ENCODE measurements around the gene ZSWIM4. TPM values are rescaled to one million over a fixed set of nuclear protein-coding genes. Genes with fewer than 3 reads are reported as not detected.

The ZSWIM4 gene
- total RNA-seq, 1 experiment from 2014 or later, result 11.5 TPM

DNA sequence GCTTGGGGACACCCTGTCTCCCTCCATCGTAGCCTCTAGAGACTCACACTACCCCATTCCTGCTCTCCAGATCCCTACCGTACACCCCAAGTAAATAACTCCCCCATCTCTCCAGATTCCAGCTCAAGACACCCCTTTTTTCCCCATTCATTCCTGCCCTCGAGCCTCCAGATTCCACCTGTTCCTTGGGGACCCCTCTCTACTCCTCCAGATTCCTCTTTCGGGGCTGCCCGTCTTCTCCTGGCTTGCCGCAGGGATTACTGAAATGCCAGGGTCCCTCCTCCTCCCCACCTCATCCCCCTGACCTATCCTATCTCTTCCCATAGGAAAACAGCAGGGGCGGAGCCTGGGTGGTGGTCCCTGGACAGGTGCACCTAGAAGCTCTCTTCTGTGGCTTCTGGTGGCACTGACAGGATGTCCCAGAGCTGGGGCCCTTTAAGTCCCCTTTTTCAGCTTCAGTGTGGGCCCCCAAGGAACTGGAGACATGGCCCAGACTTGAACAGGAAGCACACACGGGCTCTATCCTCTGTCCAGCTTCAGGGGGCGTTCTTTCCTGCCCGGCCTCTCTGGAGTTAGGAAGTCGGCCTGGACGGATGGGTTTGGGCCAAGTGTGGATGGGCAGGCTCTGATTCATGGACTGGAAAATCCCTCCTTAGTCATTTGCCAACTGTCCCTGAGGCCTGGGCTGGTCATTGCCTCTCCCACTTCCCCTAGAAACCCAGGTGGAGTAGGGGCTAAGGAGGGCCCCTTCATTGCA, 1.2 kb downstream of the ZSWIM4 start:
- DNase-seq, result peak; percentile 58
- H3K36me3 Mint-ChIP-seq (ENCODE audit: insufficient read depth, unreplicated experiment), result peaks cover 43% of the 10 kb centered on the region
- H3K27me3 Mint-ChIP-seq (ENCODE audit: unreplicated experiment), result no peaks in the 10 kb centered on the region
- H3K4me1 Mint-ChIP-seq (ENCODE audit: low read depth, unreplicated experiment), result no peaks in the 10 kb centered on the region
- peak overlapping the region; percentile 90 for H3K4me3 Mint-ChIP-seq (ENCODE audit: low read depth, unreplicated experiment)
- CTCF ChIA-PET, result interaction anchor here (0.6 to 1.5 kb wide), 2 partner anchors 20 to 76 kb away, joined by 3 read pairs; no protein-coding TSS in a partner anchor
- no peak for TF ChIP-seq CTCF (IDR thresholded peaks at IDR 0.05; ENCODE audit: unreplicated experiment)
- peak overlapping the region; percentile 91 for H3K27ac Mint-ChIP-seq (ENCODE audit: unreplicated experiment)
- no peaks in the 10 kb centered on the region for H3K9me3 Mint-ChIP-seq (ENCODE audit: low read depth, unreplicated experiment)
- intact Hi-C loops (cut with micrococcal nuclease; ENCODE audit: unreplicated experiment), result no loop called here
- BruUV-seq (replicated peaks), result no TSS peak

DNA sequence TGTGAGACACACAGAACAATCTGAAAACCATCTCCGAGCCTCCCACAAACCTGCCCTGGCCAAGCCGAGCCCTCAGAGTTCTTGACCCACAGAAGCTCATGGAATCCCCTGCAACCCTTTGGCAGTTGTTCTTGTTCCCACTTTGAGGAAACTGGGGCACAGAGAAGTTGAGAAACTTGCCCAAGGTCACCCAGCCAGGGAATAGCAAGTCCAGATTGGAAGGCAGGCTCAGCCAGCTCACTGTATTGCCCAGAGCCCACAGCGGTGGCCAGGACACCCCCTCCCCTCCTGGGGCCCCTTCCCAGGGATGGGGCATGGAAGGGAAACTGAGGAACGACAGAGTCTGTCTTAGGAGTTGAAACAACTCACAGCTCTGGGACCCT, 1.8 kb downstream of the ZSWIM4 start:
- CTCF ChIA-PET, result interaction anchor here (1.5 kb wide), 1 partner anchor 20 kb away, joined by 3 read pairs; no protein-coding TSS in a partner anchor
- Mint-ChIP-seq H3K4me1 (ENCODE audit: low read depth, unreplicated experiment) (no peaks in the 10 kb centered on the region), H3K27ac (ENCODE audit: unreplicated experiment) (peak overlapping the region; percentile 91), H3K9me3 (ENCODE audit: low read depth, unreplicated experiment) (no peaks in the 10 kb centered on the region), H3K4me3 (ENCODE audit: low read depth, unreplicated experiment) (peak overlapping the region; percentile 90), H3K36me3 (ENCODE audit: insufficient read depth, unreplicated experiment) (peaks cover 44% of the 10 kb centered on the region), H3K27me3 (ENCODE audit: unreplicated experiment) (no peaks in the 10 kb centered on the region)
- TSS peak; percentile 42 for BruUV-seq (replicated peaks)
- TF ChIP-seq CTCF (IDR thresholded peaks at IDR 0.05; ENCODE audit: unreplicated experiment), result no peak
- intact Hi-C loops (cut with micrococcal nuclease; ENCODE audit: unreplicated experiment), result no loop called here
- DNase-seq, result no peak

DNA sequence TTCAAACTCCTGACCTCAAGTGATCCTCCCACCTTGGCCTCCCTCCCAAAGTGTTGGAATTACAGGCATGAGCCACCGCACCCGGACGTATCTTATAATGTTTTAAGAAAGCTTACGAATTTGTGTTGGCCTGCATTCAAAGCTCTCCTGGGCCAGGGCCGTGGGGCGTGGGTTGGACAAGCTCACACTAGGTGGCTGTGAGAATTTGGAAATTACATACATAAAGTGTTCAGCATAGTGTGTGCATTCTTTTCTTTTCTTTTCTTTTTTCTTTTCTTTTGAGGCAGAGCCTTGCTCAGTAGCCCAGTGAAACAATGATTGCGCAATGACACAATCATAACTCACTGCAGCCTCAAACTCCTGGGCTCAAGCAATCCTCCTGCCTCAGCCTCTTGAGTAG, 2.6 kb downstream of the ZSWIM4 start:
- no TSS peak for BruUV-seq (replicated peaks)
- H3K36me3 Mint-ChIP-seq (ENCODE audit: insufficient read depth, unreplicated experiment), result peaks cover 45% of the 10 kb centered on the region
- TF ChIP-seq CTCF (IDR thresholded peaks at IDR 0.05; ENCODE audit: unreplicated experiment), result no peak
- intact Hi-C loops (cut with micrococcal nuclease; ENCODE audit: unreplicated experiment), result no loop called here
- no peaks in the 10 kb centered on the region for H3K27me3 Mint-ChIP-seq (ENCODE audit: unreplicated experiment)
- H3K27ac Mint-ChIP-seq (ENCODE audit: unreplicated experiment), result peak overlapping the region; percentile 91
- H3K4me3 Mint-ChIP-seq (ENCODE audit: low read depth, unreplicated experiment), result no peak overlapping the region
- DNase-seq, result peak; percentile 31
- CTCF ChIA-PET, result interaction anchor here (0.7 kb wide), 1 partner anchor 13 kb away, joined by 3 read pairs; no protein-coding TSS in a partner anchor
- peaks cover 1% of the 10 kb centered on the region for H3K4me1 Mint-ChIP-seq (ENCODE audit: low read depth, unreplicated experiment)
- H3K9me3 Mint-ChIP-seq (ENCODE audit: low read depth, unreplicated experiment), result no peaks in the 10 kb centered on the region

- CTCF ChIA-PET, result interaction anchor here (0.6 kb wide), 1 partner anchor 24 kb away, joined by 3 read pairs; no protein-coding TSS in a partner anchor
- no peaks in the 10 kb centered on the region for H3K27me3 Mint-ChIP-seq (ENCODE audit: unreplicated experiment)
- intact Hi-C loops (cut with micrococcal nuclease; ENCODE audit: unreplicated experiment), result no loop called here
- H3K4me1 Mint-ChIP-seq (ENCODE audit: low read depth, unreplicated experiment), result peaks cover 8% of the 10 kb centered on the region
- H3K36me3 Mint-ChIP-seq (ENCODE audit: insufficient read depth, unreplicated experiment), result peaks cover 43% of the 10 kb centered on the region
- H3K27ac Mint-ChIP-seq (ENCODE audit: unreplicated experiment), result no peak overlapping the region
- no peak for TF ChIP-seq CTCF (IDR thresholded peaks at IDR 0.05; ENCODE audit: unreplicated experiment)
- H3K4me3 Mint-ChIP-seq (ENCODE audit: low read depth, unreplicated experiment), result no peak overlapping the region
- no peak for DNase-seq
- H3K9me3 Mint-ChIP-seq (ENCODE audit: low read depth, unreplicated experiment), result no peaks in the 10 kb centered on the region
- BruUV-seq (replicated peaks), result no TSS peak
Observed at GRCh38 chr19:13799669-13800068, 4.4 kb downstream of the ZSWIM4 start.

Data from Calu3 (cell line).